Stimulated activated CD4-positive, alpha-beta T cell treated with anti-CD3 and anti-CD28 coated beads, Interleukin-2, amount 100 ng/mL, for 24 hours (primary cell): ENCODE results near the gene RALBP1.
A peak's percentile ranks its signal among the peaks of the same experiment; 100 is the strongest.

Source experiments
- DNase-seq, 2 donors: peaks; one replicate each; pipeline ENCODE4 v3.0.0-alpha.2; 2020

Gene RALBP1

DNA sequence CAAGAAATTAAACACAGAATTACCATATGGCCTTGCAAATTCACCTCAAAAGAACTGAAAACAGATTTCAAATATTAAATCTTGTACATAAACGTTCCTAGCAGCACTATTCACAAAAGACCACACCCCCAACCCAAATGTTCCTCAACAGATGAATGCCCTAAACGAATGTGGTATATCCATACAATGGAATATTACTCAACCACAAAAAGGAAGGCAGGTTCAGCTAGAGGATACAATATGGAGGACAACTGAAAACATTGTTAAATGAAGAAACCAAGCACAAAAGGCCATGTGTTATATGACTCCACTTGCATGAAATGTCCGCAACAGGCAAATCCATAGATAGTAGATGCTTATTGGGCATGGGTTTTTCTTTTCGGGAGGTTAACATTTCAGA is 77.3 kb downstream of the RALBP1 start:
- no peak for DNase-seq

DNA sequence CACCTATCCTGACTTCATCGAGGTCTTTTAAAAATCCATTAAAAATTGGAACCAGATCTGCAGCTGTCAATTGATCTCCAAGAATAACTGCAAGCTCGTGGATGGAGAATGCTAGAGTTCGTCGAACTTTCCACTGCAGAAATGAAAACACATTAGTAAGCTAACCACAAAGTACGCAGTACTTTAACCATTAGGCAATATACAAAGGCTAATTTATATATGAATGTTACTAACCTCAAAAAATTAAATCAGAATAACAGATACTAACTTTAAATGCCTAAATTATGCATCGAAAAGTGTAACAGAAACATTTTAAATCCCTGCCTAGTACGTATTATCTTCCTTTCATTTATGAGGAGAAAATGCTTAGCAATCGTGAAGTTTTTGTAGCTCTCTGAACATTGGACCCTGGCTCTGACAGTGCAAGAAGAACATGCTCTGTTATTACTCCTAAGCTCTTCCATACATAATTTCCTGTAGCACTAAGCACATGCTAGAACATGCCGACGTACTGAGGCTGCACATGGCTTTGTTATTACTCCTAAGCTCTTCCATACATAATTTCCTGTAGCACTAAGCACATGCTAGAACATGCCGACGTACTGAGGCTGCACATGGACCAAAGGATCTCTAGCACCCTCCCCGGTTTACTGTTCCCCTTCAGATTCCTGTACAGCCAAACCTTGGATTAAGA is 82.1 kb downstream of the RALBP1 start:
- no peak for DNase-seq

DNA sequence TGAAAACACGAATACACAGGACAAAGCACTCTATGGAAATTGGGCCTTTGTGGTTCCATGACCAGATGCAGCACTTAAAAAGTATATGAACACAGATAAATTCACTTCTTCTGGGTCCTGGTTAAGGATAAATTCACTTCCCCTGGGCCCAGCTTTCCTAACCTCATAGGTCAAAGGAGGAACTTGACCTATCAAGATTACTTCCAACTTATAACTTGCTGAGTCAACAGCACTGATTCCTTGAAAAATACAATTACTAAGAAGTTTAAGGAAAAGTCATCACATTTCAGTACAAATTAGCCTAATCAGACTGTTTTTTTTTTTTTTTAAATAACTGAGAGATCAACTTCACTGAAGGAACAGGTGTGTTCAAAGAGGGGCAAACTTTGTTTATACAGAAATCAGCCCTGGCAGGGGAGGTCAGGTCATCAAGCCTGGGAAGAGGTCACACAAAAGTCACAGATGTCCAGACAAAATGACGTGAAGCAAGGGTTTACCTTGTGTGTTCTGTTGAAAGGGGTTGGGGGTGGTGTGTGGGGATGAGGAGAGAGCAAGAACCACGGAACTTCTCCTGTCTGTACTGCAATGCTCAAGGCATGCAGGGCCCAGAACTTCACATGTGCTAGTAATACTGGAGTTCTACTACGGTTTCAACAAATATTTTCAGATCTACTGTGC is 83.2 kb downstream of the RALBP1 start:
- DNase-seq = no peak

DNA sequence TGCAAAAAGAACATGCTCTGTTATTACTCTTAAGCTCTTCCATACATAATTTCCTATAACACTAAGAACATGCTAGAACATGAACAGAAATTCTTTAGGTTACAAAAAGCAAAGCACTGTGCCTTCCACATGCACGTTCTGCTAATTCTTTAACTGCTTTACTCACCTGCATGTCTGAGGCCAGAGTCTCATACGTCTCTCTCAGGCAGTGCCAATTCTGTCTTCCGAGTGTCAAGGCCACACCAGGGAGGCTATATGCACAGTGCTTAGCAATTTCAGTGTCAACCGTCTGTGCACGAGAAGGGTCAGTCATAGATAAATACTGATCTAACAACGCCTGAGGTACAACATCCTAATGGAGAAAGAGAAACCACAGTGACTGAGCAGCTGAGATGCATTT is 83.9 kb downstream of the RALBP1 start:
- DNase-seq = no peak

DNA sequence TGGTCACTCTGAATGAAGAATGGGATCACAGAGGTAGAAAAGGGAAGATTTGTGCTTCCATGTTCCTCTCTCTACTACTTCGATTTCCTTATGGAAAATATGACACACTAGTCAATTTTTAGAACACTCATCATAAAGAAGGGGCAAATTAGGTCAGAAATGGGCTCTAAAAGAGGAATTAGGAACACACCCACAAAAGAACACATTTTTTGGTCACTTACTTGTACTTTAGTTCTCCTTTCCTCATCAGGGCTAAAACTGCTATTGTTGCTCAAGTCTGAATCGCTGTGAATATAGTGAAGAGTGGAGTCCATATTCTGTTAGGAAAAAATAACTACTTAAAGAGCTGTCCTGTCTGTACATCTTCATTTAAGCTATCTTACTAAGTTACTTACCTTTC is 86.4 kb downstream of the RALBP1 start:
- no peak for DNase-seq

DNA sequence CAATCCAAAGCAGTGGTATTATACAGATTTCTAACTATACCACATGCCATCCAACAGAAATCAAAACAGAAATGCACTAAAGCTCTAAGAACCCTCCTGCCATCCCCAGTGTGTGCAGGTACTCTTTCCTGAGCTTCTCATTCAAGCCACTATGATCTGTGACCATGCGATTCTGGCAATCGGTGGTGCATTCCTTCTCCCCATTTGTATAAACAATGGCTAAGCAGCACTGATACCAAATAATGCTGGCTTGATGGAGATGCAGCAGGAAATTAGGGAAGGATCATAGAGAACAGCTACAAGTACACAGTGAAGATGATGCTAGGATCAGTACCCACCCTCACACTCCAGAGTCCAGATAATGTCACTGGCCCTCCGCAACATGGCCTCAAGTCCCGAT is 87.3 kb downstream of the RALBP1 start:
- DNase-seq = no peak

DNA sequence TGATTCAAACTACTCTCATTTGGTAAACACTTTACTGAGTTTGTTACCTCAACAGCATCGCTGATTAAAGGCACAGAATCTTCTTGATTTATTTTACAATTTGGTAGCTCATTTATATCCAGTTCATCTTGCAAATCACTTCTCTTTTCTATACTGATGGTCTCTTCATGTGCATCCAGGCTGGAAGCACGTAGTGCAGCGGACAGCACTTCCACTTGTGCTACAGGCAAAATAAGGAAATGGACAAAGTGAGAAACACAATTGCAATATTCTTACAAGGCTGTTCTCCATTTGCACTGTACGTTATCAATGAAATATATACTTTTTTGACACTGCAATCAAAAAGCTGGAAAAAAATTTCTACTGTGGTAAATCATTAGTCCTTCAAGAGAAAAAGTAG is 88.0 kb downstream of the RALBP1 start:
- no peak for DNase-seq

DNA sequence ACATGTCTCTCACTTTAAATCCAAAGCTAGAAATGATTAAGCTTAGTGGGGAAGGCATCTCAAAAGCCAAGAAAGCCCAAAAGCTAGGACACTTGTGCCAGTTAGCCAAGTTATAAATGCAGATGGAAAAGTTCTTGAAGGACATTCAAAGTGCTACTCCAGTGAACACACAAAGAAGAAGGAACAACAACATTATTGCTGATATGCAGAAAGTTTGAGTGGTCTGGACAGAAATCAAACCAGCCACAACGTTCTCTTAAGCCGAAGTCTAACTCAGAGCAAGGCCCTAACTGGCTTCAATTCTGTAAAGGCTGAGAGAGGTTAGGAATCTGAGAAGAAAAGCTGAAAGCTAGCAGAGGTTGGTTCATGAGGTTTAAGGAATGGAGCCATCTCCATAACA is 90.1 kb downstream of the RALBP1 start:
- DNase-seq = no peak

DNA sequence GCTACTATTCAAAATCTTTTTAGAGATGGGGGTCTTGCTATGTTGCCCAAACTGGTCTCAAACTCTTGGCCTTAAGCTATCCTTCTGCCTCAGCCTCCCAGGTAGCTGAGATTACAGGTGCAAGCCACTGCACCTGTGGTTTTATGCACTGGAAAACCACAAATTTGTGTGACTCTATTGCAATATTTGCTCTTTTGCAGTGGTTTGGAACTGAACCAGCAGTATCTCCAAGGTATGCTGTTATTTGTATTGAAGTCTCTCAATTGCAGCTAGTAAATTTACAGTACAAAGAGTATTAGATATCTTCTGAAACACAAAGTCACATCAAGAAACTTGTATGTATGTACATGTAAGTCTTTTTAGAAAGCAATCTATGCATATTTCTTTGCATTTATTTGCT is 92.9 kb downstream of the RALBP1 start:
- no peak for DNase-seq

DNA sequence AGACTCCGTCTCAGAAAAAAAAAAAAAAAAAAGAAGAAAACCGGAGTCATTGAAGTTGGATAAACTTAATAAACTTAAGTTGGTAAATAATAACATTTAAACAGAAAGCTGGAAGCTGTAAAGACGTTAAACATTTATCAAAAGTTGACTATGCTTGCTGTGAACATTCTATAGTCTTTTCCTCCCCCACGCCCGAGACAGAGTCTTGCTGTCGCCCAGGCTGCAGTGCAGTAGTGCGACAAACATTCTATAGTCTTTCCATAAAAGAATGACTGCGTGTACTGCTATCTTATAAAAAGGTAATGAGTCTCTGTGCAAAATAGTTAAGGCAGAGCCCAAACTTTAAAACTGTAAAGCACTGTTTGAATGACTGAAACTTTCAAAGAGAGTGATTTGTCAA is 93.9 kb downstream of the RALBP1 start:
- DNase-seq = no peak

DNA sequence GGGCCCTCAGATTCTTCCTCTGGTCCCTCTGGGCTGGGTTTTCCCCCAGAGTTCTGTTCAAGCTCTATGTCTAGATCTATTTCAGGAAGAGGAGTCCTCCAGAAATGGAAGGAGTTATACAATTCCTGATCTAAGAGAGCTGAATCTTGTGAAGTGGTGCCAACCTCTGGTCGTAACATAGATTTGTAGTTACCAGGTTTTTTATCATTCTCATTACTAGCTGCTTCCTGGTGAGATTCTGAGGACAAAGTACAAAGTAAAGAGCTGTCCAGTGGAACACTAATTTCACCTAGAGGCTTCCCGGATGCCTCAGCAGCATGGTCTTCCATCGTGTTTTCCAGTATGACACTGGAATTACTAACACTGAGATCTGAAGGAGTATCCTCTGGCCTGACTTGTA is 94.9 kb downstream of the RALBP1 start:
- no peak for DNase-seq

DNA sequence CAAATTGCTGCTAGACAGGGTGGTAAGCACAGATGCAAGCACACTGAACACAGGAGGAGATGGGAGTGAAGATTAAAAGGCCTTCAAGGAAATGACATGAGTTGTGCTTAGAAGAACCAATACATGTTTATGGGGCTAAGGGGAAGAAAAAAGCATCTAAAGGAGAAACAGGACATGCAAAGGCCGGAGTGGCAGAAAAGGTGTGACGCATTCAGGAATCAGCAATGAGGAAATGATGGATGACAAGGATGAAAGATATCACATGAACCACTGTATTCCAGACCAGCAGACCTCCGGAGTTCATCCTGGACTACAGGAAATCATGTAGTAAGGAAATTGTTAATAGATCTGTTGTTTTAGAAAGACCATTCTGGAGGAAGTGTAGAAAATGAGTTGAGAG is 96.2 kb downstream of the RALBP1 start:
- DNase-seq = no peak

DNA sequence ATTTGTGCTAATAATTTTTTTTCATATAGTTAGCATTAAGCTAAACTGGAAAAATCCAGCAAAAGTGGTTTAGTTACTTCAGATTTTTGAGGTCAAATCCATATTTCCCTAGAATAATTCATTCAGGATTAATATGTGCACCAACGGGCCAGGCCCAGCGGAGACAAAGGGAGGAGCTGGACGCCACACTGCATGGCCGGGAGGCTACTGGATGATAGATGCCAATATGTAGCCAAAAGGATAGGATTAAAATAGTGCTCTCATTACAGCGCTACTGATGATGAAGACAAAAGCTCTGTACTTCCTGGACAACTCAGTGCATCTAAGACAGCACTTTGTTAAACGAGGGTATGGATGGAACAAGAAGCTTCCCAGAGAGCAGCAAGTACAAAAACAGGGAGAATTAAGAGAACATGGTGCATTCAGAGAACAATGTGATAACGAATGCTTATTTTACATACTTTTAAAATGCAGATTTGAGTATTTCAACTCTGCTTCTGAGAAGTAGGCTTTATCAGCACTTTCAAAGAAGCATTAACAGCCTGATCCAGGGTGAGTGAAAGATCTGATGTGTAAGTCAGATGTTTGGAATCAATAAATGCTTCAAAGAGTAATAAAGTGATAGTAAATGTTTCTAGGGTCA is 99.3 kb downstream of the RALBP1 start:
- DNase-seq = no peak

DNA sequence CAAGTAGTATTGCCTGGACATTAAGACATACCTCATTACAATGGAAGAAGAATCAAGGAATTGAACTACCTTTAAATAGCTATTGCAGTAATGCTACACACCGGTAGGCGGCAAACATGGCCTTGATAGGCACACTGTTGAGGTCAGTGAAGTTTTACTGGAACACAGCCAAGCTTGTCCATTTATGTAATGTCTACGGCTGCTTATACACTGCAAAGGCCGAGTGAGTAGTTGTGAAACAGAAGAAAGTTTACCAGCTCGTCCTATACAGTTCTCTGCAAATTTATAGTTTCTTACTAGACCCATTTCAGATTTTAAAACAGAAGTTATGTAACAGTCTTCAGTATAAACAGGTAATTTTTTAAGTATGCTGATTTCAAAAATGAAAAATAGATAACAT is 100.2 kb downstream of the RALBP1 start:
- peak in 1 of 2 donors; percentile 9 for DNase-seq

DNA sequence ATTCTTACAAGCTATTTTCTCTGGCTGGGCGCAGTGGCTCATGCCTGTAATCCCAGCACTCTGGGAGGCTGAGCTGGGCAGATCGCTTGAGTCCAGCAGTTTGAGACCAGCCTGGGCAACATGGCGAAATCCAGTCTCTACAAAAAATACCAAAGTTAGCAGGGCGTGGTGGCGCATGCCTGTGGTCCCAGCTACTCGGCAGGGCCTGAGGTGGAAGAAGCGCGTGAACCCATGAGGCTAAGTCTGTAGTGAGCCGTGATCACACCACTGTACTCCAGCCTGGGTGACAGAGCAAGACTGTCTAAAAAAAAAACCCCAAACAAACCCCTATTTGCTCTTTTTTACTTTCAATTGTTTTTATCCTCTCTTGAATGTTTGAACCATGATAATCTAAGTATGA is 102.0 kb downstream of the RALBP1 start:
- DNase-seq = no peak

DNA sequence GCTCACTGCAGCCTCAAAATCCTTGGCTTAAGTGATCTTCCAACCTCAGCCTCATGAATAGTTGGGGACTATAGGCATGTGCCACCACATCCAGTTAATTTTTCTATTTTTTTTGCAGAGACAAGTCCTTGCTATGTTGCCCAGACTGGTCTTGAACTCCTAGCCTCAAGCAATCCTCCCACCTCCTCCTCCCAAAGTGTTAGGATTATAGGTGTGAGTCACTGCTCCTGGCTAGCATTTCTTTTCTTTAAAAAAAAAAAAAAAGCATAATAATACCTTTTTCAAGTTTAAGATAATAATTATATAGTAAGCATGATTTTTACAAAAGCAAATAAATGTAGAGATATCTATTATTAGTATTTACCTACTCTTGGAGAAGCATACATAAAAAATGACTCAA is 103.0 kb downstream of the RALBP1 start:
- no peak for DNase-seq

DNA sequence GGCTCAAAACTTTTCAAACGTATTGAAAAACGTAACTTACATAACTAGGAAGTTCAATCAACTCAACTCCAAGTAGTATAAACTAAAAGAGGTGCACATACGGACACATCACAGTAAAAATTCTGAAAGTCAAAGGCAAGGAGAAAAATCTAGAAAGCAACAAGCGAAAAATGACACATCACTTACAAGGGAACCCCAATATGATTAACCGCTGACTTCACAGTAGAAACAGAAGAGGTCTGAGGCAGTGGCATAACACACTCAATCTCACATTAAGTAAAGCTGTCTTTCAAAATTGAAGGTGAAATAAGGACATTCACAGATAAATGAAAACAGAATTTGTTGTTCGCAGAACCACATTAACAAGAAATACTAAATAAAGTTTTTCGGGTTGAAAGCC is 106.4 kb downstream of the RALBP1 start:
- DNase-seq = no peak

DNA sequence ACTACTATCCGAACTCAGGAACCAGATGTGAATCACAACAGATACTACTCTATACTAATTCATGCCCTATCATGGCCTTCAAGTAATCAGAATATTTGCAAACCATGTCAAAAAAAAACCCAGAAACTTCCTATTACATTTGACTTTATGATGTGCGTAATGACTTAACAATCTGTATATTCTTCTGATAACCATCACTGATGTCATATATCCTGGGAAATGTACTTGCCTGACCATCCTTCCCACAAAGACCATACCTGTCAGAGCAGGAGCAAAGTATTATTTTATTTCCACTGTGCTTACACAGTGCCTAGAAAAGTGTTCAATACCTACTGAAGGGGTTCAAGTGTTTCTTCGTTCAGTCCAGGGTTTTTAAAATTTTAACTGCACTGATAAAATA is 111.5 kb downstream of the RALBP1 start:
- no peak for DNase-seq
